WTC11 (cell line): ENCODE measurements around the gene POLR1H. TPM values are rescaled to one million over a fixed set of nuclear protein-coding genes. Genes with fewer than 3 reads are reported as not detected.

Experiments
- ATAC-seq: fragments of 200-7000 bp; cut with Tn5 transposase; 2 replicates; pipeline ENCODE4 v1.10.0; 2021; ENCODE audit warnings: mild to moderate bottlenecking, moderate library complexity
- CTCF ChIA-PET: fragments of 300-600 bp; sonication (Branson Sonifier 250); formaldehyde crosslinking; loops from one replicate; lab custom pipeline; 2021; ENCODE audit warnings: antibody characterized with exemption; lab: Charles Lee
- POLR2A ChIA-PET: fragments of 350-600 bp; sonication (Branson Sonifier 250); formaldehyde crosslinking; loops from one replicate; lab custom pipeline; 2021; ENCODE audit warnings: antibody characterized with exemption; lab: Charles Lee
- DNase-seq: peaks from one replicate; pipeline ENCODE4 v3.0.0; 2021; ENCODE audit warnings: low spot score
- H3K27ac Mint-ChIP-seq: 2 replicates; pipeline ENCODE4 v1.8.0; 2021; ENCODE audit warnings: mixed read lengths
- H3K27me3 Mint-ChIP-seq: 2 replicates; pipeline ENCODE4 v1.8.0; 2021; ENCODE audit warnings: low read depth, mild to moderate bottlenecking, moderate library complexity, mixed read lengths
- H3K36me3 Mint-ChIP-seq: 2 replicates; pipeline ENCODE4 v1.8.0; 2021; ENCODE audit warnings: mixed read lengths
- H3K4me1 Mint-ChIP-seq: 2 replicates; pipeline ENCODE4 v1.8.0; 2022; ENCODE audit warnings: mixed read lengths
- H3K4me3 Mint-ChIP-seq: 2 replicates; pipeline ENCODE4 v1.8.0; 2021; ENCODE audit warnings: mild to moderate bottlenecking, moderate library complexity, mixed read lengths
- H3K9me3 Mint-ChIP-seq: 2 replicates; pipeline ENCODE4 v1.8.0; 2021; ENCODE audit warnings: mixed read lengths
- CBFB ChIP-seq: sonication (generic); formaldehyde crosslinking; IDR thresholded peaks from 2 replicates; pipeline ENCODE4 v1.8.1; 2022; ENCODE audit warnings: mild to moderate bottlenecking, low read depth, missing genetic modification reagents
- CTCF ChIP-seq: fragments of 200-600 bp; IDR thresholded peaks from 2 replicates; pipeline ENCODE4 v1.8.0; 2022; ENCODE audit warnings: antibody characterized with exemption
- ESRRA ChIP-seq: sonication (generic); formaldehyde crosslinking; IDR thresholded peaks from 2 replicates; pipeline ENCODE4 v1.8.1; 2022; ENCODE audit warnings: mild to moderate bottlenecking, missing genetic modification reagents, borderline replicate concordance
- FOXJ3 ChIP-seq: sonication (generic); formaldehyde crosslinking; IDR thresholded peaks from 2 replicates; pipeline ENCODE4 v1.9.0; 2021; ENCODE audit warnings: missing genetic modification reagents, mild to moderate bottlenecking, borderline replicate concordance
- GABPB1 ChIP-seq: sonication (generic); formaldehyde crosslinking; IDR thresholded peaks from 2 replicates; pipeline ENCODE4 v1.8.1; 2023; ENCODE audit warnings: mild to moderate bottlenecking, missing genetic modification reagents
- JAZF1 ChIP-seq: fragments of 250-450 bp; sonication (Bioruptor Pico); IDR thresholded peaks from 2 replicates; pipeline ENCODE4 v1.9.0; 2021; ENCODE audit warnings: moderate library complexity, mild to moderate bottlenecking, inconsistent platforms
- MXD4 ChIP-seq: fragments of 250-450 bp; sonication (Bioruptor Pico); IDR thresholded peaks from 2 replicates; pipeline ENCODE4 v1.8.0; 2021; ENCODE audit warnings: mild to moderate bottlenecking, moderate library complexity, borderline replicate concordance
- MYBL2 ChIP-seq: sonication (generic); formaldehyde crosslinking; IDR thresholded peaks from 2 replicates; pipeline ENCODE4 v1.8.1; 2023; ENCODE audit warnings: mild to moderate bottlenecking, moderate library complexity, missing genetic modification reagents
- NR1H2 ChIP-seq: sonication (generic); formaldehyde crosslinking; IDR thresholded peaks from 2 replicates; pipeline ENCODE4 v1.9.0; 2021; ENCODE audit warnings: mild to moderate bottlenecking, moderate library complexity, missing genetic modification reagents
- OVOL2 ChIP-seq: fragments of 250-450 bp; sonication (Bioruptor Pico); IDR thresholded peaks from 2 replicates; pipeline ENCODE4 v1.9.0; 2021; ENCODE audit warnings: mild to moderate bottlenecking, borderline replicate concordance
- SMAD3 ChIP-seq: sonication (generic); formaldehyde crosslinking; IDR thresholded peaks from 2 replicates; pipeline ENCODE4 v1.8.0; 2022; ENCODE audit warnings: missing genetic modification reagents, mild to moderate bottlenecking, borderline replicate concordance
- USF1 ChIP-seq: sonication (generic); formaldehyde crosslinking; IDR thresholded peaks from 2 replicates; pipeline ENCODE4 v1.8.0; 2022; ENCODE audit warnings: mild to moderate bottlenecking, missing genetic modification reagents
- ZNF281 ChIP-seq: sonication (generic); formaldehyde crosslinking; IDR thresholded peaks from 2 replicates; pipeline ENCODE4 v1.8.0; 2023; ENCODE audit warnings: mild to moderate bottlenecking, missing genetic modification reagents
- ZNF423 ChIP-seq: fragments of 250-450 bp; sonication (Bioruptor Pico); IDR thresholded peaks from 2 replicates; pipeline ENCODE4 v2.1.2; 2022; ENCODE audit warnings: mild to moderate bottlenecking, moderate library complexity
- ZNF671 ChIP-seq: fragments of 250-450 bp; sonication (Bioruptor Pico); IDR thresholded peaks from 2 replicates; pipeline ENCODE4 v1.8.0; 2021; ENCODE audit warnings: mild to moderate bottlenecking
- total RNA-seq: library from RNA; stranded (reverse); gene quantifications from 3 replicates; pipeline ENCODE4 v1.2.3, GENCODE V29; 2021
- TF ChIP-seq, protein P1 (sequence below): fragments of 250-450 bp; sonication (Bioruptor Pico); IDR thresholded peaks from 2 replicates; pipeline ENCODE4 v1.9.0; 2021; ENCODE audit warnings: mild to moderate bottlenecking
- TF ChIP-seq, protein P2 (sequence below): fragments of 250-450 bp; sonication (Bioruptor Pico); IDR thresholded peaks from 2 replicates; pipeline ENCODE4 v1.9.0; 2021; ENCODE audit warnings: moderate library complexity, mild to moderate bottlenecking, inconsistent platforms, borderline replicate concordance
- TF ChIP-seq, protein P3 (sequence below): sonication (generic); formaldehyde crosslinking; IDR thresholded peaks from 2 replicates; pipeline ENCODE4 v1.8.0; 2023; ENCODE audit warnings: missing genetic modification reagents
- TF ChIP-seq, protein P4 (sequence below): sonication (generic); formaldehyde crosslinking; IDR thresholded peaks from 2 replicates; pipeline ENCODE4 v1.8.1; 2022; ENCODE audit warnings: mild to moderate bottlenecking, missing genetic modification reagents, moderate library complexity, borderline replicate concordance

POLR1H gene
- total RNA-seq, 1 experiment from 2014 or later = 38.8 TPM

DNA sequence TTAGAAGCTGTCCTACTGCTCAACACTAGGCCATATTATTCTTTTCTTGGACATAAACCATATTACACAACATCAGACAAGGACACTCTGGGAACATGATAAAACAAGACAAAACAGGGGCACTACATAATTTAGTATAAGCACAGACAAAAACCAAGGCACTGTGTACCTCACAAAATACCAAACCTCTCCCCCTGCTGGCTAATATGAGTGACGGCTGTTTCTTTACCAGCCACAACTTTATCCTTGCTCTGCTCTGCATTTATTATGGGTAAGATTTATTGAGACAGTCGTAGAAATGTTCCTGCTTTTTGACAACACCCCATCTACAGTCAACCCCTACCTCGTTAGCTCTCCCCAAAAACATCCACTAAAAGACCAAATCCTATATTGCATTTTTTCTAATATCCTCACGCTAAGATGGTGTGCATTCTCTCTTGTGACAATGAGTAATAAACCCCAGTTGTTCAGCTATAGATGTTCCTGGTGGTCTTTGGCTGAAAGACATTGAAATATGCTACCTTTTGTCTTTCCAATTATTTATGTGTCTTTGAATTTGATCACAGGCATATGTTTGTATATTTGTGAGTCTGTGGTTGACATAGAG is 23.8 kb upstream of the POLR1H start:
- Mint-ChIP-seq H3K36me3 (no peaks in the 10 kb centered on the region), H3K9me3 (no peaks in the 10 kb centered on the region), H3K27ac (no peak overlapping the region), H3K27me3 (no peaks in the 10 kb centered on the region), H3K4me3 (no peak overlapping the region), H3K4me1 (no peaks in the 10 kb centered on the region)
- CTCF ChIA-PET = interaction anchor here (0.9 to 2.0 kb wide), 2 partner anchors 24 to 65 kb away, joined by 3 to 5 read pairs; no protein-coding TSS in a partner anchor
- DNase-seq = no peak
- no peak; the same call in 1 of the 2 replicates for ATAC-seq
- TF ChIP-seq MYBL2 = no peak
- 0 out of 2 replicates have a peak, but pooled peaks have one; percentile 27 for TF ChIP-seq CTCF
- TF ChIP-seq CBFB = no peak
- POLR2A ChIA-PET = no interaction called here

- Mint-ChIP-seq H3K9me3 (no peaks in the 10 kb centered on the region), H3K4me3 (no peak overlapping the region), H3K27ac (no peak overlapping the region), H3K27me3 (no peaks in the 10 kb centered on the region), H3K4me1 (no peaks in the 10 kb centered on the region), H3K36me3 (no peaks in the 10 kb centered on the region)
- no peak for ATAC-seq
- no peak for DNase-seq
- TF ChIP-seq CTCF (no peak), MXD4 (no peak), CBFB (no peak), NR1H2 (CRISPR knock-in tag) (no peak), FOXJ3 (no peak), ZNF281 (CRISPR knock-in tag) (no peak)
- TF ChIP-seq, protein P1, sequence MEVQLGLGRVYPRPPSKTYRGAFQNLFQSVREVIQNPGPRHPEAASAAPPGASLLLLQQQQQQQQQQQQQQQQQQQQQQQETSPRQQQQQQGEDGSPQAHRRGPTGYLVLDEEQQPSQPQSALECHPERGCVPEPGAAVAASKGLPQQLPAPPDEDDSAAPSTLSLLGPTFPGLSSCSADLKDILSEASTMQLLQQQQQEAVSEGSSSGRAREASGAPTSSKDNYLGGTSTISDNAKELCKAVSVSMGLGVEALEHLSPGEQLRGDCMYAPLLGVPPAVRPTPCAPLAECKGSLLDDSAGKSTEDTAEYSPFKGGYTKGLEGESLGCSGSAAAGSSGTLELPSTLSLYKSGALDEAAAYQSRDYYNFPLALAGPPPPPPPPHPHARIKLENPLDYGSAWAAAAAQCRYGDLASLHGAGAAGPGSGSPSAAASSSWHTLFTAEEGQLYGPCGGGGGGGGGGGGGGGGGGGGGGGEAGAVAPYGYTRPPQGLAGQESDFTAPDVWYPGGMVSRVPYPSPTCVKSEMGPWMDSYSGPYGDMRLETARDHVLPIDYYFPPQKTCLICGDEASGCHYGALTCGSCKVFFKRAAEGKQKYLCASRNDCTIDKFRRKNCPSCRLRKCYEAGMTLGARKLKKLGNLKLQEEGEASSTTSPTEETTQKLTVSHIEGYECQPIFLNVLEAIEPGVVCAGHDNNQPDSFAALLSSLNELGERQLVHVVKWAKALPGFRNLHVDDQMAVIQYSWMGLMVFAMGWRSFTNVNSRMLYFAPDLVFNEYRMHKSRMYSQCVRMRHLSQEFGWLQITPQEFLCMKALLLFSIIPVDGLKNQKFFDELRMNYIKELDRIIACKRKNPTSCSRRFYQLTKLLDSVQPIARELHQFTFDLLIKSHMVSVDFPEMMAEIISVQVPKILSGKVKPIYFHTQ = no peak
- ChIA-PET CTCF (no interaction called here), POLR2A (interaction anchor here (1.1 kb wide), 1 partner anchor 19 kb away, joined by 3 read pairs; the partner anchor contains the start of gene POLR1H)
Measured at GRCh38 chr6:30041221-30041620, 19.8 kb upstream of the POLR1H start.

DNA sequence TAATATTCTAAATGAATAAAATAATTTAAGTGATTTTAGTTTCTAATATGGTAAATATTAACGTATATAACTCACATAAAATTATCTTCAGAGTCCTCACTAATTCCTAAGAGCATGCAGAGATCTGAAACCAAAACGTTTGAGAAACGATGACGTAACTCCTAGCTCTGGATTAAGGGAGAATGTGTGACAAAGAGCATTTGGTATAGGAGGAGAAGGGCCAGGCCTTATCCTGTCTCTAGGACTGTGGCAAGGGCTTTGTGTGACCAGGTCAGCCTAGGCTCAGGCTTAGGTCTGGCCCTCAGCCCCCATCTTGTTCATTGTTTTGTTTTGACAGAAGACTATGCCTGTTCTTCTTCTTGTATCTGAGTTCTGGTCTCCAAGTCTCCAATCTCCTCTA is 19.2 kb upstream of the POLR1H start:
- H3K36me3 Mint-ChIP-seq = no peaks in the 10 kb centered on the region
- H3K27me3 Mint-ChIP-seq = no peaks in the 10 kb centered on the region
- TF ChIP-seq OVOL2 (CRISPR knock-in tag) (no peak), ZNF423 (CRISPR knock-in tag) (no peak), ZNF671 (CRISPR knock-in tag) (no peak), ESRRA (CRISPR knock-in tag) (no peak), USF1 (CRISPR knock-in tag) (no peak), JAZF1 (CRISPR knock-in tag) (no peak), GABPB1 (CRISPR knock-in tag) (no peak), SMAD3 (CRISPR knock-in tag) (no peak)
- TF ChIP-seq, protein P2, sequence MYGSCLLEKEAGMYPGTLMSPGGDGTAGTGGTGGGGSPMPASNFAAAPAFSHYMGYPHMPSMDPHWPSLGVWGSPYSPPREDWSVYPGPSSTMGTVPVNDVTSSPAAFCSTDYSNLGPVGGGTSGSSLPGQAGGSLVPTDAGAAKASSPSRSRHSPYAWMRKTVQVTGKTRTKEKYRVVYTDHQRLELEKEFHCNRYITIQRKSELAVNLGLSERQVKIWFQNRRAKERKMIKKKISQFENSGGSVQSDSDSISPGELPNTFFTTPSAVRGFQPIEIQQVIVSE (CRISPR knock-in tag) = no peak
- TF ChIP-seq, protein P3, sequence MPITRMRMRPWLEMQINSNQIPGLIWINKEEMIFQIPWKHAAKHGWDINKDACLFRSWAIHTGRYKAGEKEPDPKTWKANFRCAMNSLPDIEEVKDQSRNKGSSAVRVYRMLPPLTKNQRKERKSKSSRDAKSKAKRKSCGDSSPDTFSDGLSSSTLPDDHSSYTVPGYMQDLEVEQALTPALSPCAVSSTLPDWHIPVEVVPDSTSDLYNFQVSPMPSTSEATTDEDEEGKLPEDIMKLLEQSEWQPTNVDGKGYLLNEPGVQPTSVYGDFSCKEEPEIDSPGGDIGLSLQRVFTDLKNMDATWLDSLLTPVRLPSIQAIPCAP (CRISPR knock-in tag) = no peak
- TF ChIP-seq, protein P4, sequence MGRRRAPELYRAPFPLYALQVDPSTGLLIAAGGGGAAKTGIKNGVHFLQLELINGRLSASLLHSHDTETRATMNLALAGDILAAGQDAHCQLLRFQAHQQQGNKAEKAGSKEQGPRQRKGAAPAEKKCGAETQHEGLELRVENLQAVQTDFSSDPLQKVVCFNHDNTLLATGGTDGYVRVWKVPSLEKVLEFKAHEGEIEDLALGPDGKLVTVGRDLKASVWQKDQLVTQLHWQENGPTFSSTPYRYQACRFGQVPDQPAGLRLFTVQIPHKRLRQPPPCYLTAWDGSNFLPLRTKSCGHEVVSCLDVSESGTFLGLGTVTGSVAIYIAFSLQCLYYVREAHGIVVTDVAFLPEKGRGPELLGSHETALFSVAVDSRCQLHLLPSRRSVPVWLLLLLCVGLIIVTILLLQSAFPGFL (CRISPR knock-in tag) = no peak

More for the DNA sequence above, 19.2 kb upstream of the POLR1H start:
- H3K9me3 Mint-ChIP-seq = no peaks in the 10 kb centered on the region
- DNase-seq = no peak
- H3K4me1 Mint-ChIP-seq = no peaks in the 10 kb centered on the region
- H3K27ac Mint-ChIP-seq = no peak overlapping the region
- ChIA-PET POLR2A (interaction anchor here (1.1 kb wide), 1 partner anchor 19 kb away, joined by 3 read pairs; the partner anchor contains the start of gene POLR1H), CTCF (no interaction called here)
- no peak for ATAC-seq
- no peak overlapping the region for H3K4me3 Mint-ChIP-seq
